ENCODE results near the gene TRIP6. TPM values are rescaled to one million over a fixed set of nuclear protein-coding genes. Genes with fewer than 3 reads are reported as not detected.

TRIP6 gene, protein sequence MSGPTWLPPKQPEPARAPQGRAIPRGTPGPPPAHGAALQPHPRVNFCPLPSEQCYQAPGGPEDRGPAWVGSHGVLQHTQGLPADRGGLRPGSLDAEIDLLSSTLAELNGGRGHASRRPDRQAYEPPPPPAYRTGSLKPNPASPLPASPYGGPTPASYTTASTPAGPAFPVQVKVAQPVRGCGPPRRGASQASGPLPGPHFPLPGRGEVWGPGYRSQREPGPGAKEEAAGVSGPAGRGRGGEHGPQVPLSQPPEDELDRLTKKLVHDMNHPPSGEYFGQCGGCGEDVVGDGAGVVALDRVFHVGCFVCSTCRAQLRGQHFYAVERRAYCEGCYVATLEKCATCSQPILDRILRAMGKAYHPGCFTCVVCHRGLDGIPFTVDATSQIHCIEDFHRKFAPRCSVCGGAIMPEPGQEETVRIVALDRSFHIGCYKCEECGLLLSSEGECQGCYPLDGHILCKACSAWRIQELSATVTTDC
- 10 to 100 TPM; 44.9 to 47.7 (median 45.4) TPM for total RNA-seq

DNA sequence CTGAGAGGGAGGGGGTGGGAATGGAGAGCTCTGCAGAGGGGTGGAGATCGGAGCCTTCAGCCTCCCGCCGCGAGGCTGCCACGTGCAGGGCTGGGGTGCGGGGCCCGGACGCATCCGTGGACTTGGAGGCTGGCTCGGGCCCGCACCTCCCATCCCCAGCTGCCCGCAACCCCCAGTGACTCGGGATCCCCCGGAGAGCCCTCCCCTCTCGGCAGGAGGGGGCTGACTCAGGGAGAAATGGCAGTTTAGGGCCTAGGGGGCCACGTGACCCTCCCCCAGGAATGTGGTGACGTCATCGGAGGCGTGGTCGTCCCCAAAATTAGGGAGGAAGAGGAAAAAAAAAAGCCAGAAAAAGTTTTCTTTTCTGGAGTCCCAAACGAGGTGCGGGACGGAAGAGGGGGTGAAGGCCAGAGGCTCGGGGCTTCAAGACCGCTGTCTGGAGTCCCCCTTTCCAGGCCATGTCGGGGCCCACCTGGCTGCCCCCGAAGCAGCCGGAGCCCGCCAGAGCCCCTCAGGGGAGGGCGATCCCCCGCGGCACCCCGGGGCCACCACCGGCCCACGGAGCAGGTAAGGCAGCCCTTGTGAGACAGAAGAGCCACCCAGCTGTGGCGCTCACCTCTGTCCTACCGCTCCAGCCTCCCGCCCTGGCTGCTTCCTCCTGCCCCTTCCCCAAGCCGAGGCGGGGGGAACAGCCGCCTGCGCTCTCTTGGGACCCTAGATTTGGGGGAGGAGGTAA is at the start of gene TRIP6:
TSS of gene TRIP6 (plus strand) at position 348 of the 736 bp plus-strand sequence. CDS start at position 459, 111 bp downstream.
- Mint-ChIP-seq H3K4me1 (ENCODE audit: low read depth) (peaks cover 14% of the 10 kb centered on the region), H3K4me3 (peak within 1 kb of the TSS; percentile 90), H3K27me3 (ENCODE audit: low read depth) (no peaks in the 10 kb centered on the region), H3K36me3 (ENCODE audit: insufficient read depth) (peaks cover 16% of the 10 kb centered on the region), H3K9me3 (no peaks in the 10 kb centered on the region)
- peak; percentile 71 for ATAC-seq
- DNase-seq = peak; percentile 71

DNA sequence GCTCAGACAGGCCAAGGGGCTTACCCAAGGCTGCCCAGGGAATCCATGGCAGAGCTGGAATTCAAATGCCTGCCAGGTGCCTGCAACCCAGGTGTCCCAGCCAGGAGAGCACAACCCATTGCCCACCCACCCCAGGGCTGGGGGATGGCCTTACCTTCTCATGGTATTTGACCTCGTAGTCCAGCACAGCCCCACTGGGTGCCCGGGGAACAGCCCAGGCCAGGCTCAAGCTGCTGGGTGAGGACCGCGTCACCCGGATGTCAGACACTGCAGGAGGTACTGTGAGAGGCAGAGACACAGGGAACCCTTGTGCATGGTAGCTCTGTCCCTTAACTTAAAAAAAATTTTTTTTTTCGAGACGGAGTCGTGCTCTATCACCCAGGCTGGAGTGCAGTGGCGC is 48.8 kb upstream of the TRIP6 start:
- no peak for ATAC-seq
- no peak overlapping the region for H3K4me3 Mint-ChIP-seq
- DNase-seq = no peak
- H3K27me3 Mint-ChIP-seq (ENCODE audit: low read depth) = peaks cover 1% of the 10 kb centered on the region
- no peaks in the 10 kb centered on the region for H3K9me3 Mint-ChIP-seq
- H3K4me1 Mint-ChIP-seq (ENCODE audit: low read depth) = no peaks in the 10 kb centered on the region
- no peaks in the 10 kb centered on the region for H3K36me3 Mint-ChIP-seq (ENCODE audit: insufficient read depth)

DNA sequence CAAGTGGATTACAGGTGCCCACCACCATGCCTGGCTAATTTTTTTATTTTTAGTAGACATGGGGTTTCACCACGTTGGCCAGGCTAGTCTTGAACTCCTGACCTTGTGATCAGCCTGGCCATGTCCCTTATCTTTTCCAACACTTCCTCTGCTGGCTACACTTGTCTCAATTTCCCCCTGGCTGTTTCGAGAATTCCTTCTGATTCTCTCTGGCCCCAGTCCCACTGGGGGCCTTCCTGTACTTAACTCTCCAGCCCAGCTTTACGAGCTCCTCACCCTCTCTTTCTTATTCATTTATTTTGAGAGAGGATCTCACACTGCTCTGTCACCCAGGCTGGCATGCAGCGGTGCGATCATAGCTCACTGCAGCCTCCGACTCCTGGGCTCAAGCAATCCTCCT is 48.4 kb upstream of the TRIP6 start:
- ATAC-seq (no peak), DNase-seq (no peak)
- H3K4me1 Mint-ChIP-seq (ENCODE audit: low read depth) = no peaks in the 10 kb centered on the region
- H3K9me3 Mint-ChIP-seq = no peaks in the 10 kb centered on the region
- no peaks in the 10 kb centered on the region for H3K36me3 Mint-ChIP-seq (ENCODE audit: insufficient read depth)
- H3K27me3 Mint-ChIP-seq (ENCODE audit: low read depth) = peaks cover 4% of the 10 kb centered on the region
- no peak overlapping the region for H3K4me3 Mint-ChIP-seq

DNA sequence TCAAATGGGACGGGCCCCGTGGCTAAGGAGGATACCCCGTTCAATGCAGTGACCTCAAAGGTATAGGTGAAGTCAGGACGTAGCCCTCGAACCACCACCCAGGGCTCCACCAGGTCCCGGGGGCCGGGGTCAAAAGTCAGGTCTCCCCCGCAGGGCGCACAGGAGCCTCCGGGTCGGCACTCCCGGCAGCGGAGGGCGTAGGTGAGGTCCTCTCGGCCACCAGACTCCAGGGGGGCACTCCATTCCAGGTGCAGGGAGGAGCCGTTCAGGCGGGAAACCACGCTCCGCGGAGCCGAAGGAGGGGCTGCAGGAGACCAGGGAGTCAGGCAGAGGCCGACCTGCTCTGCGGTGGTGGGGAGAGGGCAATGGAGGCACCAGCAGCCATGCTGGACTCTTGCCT is 47.6 kb upstream of the TRIP6 start:
- Mint-ChIP-seq H3K27me3 (ENCODE audit: low read depth) (peaks cover 9% of the 10 kb centered on the region), H3K4me1 (ENCODE audit: low read depth) (no peaks in the 10 kb centered on the region), H3K4me3 (no peak overlapping the region), H3K36me3 (ENCODE audit: insufficient read depth) (no peaks in the 10 kb centered on the region), H3K9me3 (no peaks in the 10 kb centered on the region)
- DNase-seq (no peak), ATAC-seq (no peak)

DNA sequence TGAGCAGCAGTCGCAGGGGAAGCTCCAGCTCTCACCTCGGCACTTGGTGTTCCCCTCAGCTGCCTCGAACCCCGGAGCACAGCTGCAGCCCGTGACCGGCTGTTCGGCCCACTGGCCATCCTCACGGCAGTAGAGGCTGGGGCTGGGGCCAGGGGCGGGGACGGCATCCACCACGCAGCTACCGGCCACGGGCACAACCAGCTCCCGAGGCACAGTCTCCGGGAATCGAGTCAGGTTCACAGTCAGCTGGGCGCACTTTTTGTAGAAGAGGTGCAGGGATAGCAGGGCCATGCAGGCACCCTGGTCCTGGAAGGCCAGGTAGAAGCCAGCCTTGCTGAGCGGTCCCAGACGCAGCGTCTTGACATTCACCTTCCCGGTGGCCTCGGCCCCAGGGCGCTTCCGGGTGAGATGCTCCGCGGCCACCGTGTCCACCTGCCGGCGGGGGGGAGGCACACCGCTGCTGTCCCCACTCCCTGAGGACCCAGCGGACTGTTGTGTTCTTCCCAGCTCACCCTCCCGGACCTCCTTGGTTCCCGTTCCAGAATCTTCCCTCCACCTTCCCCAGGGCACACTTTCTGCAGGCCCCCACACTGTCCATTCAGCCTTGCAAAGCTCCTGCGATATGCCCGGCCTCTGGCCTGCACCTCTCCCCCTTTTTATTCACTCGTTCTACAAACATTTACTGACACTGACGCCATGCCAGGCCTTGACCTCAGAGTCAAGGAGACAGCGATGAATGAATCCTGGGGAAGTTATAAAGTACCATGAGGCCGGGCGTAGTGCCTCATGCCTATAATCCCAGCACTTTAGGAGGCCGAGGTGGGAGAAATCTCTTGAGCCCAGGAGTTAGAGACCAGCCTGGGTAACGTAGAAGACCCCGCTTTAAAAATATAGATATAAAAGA is 44.7 kb upstream of the TRIP6 start:
- DNase-seq = no peak

DNA sequence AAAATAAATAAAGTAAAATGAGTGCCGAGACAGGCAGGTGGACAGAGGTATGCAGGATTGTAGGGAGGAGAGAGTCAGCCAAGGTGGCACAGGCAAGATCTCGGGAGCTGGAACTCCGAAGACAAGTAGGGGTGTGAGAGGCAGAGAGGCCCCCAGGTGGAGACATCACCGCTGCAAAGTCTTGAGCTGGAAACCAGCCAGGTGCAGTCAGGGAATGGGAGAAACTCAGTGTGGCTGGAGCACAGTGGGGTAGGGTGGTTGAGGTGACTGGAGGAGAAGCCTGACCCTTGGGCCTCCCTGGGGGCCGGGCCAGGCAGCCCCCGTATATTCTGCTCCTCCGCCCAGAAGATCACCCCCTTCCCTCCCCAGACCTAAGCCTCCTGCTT is 44.1 kb upstream of the TRIP6 start:
- ATAC-seq (no peak), DNase-seq (no peak)
- H3K9me3 Mint-ChIP-seq = no peaks in the 10 kb centered on the region
- H3K27me3 Mint-ChIP-seq (ENCODE audit: low read depth) = peaks cover 32% of the 10 kb centered on the region
- peaks cover 13% of the 10 kb centered on the region for H3K4me1 Mint-ChIP-seq (ENCODE audit: low read depth)
- H3K4me3 Mint-ChIP-seq = no peak overlapping the region
- no peaks in the 10 kb centered on the region for H3K36me3 Mint-ChIP-seq (ENCODE audit: insufficient read depth)

More for the DNA sequence above, 44.7 kb upstream of the TRIP6 start:
- Mint-ChIP-seq H3K27me3 (ENCODE audit: low read depth) (peaks cover 27% of the 10 kb centered on the region), H3K4me3 (no peak overlapping the region), H3K4me1 (ENCODE audit: low read depth) (peaks cover 8% of the 10 kb centered on the region), H3K36me3 (ENCODE audit: insufficient read depth) (no peaks in the 10 kb centered on the region), H3K9me3 (no peaks in the 10 kb centered on the region)
- ATAC-seq = no peak

DNA sequence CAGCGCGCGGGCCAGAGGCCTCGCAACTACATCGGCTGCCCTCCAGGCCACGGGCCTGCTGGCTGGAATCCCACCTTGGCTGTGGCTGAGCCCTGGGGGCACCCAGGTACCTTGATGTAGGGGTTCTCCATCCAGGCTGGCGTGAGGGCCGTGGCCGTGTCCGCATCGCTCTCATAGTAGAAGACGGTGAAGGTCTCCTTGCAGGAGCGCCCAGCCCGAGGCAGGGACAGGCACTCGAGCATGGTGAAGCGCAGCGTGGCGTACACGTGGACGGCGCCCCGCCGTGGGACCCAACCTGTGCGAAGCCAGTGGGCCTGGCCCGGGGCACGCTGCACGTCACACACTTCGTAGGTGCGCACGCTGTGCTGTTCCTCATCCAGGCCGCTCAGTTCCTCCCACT is 43.7 kb upstream of the TRIP6 start:
- peaks cover 15% of the 10 kb centered on the region for H3K4me1 Mint-ChIP-seq (ENCODE audit: low read depth)
- no peak for ATAC-seq
- H3K36me3 Mint-ChIP-seq (ENCODE audit: insufficient read depth) = no peaks in the 10 kb centered on the region
- peaks cover 34% of the 10 kb centered on the region for H3K27me3 Mint-ChIP-seq (ENCODE audit: low read depth)
- H3K4me3 Mint-ChIP-seq = no peak overlapping the region
- H3K9me3 Mint-ChIP-seq = no peaks in the 10 kb centered on the region
- no peak for DNase-seq

DNA sequence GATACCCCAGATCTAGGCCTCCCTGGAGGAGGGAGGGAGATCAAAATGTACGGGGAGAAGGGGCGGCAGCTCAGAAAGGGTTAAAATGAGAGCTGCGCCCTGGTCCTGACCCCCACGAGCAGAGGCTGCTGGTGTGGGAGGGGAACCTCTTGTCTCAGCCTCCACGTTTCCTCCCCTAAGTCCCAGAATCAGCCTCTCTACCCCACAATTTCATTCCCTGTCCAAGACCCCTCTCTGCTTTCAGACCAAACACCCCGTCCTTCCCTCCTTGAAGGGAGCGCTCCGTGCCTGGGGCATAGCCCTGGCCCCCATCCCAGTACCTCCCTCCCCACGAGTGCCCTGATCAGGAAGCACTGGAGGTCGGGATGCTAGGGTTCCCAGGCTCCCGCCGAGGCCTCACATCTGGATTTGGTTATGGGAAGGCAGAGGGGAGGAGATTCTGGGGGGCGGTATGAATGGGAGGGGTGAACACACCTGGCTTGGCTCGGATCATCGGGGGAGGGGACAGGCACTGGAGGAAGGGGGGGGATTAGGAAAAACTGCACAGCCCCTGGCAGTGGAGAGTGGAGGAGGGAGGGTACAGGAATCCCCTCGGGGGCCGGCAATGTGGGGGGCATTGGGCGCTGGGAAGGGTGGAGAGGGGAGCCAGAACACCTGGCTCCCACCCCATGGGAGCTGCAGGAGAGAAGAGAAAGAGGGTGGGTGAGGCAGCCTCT is 42.5 kb upstream of the TRIP6 start:
- no peaks in the 10 kb centered on the region for H3K36me3 Mint-ChIP-seq (ENCODE audit: insufficient read depth)
- peaks cover 17% of the 10 kb centered on the region for H3K4me1 Mint-ChIP-seq (ENCODE audit: low read depth)
- H3K4me3 Mint-ChIP-seq = no peak overlapping the region
- ATAC-seq = no peak
- no peaks in the 10 kb centered on the region for H3K9me3 Mint-ChIP-seq
- no peak for DNase-seq
- peaks cover 41% of the 10 kb centered on the region for H3K27me3 Mint-ChIP-seq (ENCODE audit: low read depth)

DNA sequence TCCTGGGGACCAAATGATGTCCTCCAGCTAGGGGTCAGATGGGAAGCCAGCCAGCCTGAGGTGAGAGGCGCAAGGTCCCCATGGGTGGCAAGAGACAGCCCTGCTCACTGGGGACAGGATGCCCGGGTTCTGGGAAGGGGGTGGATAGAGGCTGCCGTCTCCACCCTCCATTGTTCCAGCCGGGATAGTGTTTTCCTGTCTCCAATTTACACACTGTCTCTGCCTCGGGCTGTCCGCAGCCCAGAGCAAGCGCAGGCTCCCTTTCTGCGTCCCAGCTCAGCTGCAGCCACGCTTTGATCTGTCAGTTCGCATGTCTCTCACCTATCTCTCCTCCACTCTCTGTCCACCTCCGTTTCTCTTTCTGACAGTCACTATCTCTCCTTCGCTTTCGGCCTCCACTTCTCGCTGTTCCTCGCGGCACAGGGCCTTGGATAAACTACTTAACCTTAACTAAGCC is 41.9 kb upstream of the TRIP6 start:
- Mint-ChIP-seq H3K27me3 (ENCODE audit: low read depth) (peaks cover 41% of the 10 kb centered on the region), H3K9me3 (no peaks in the 10 kb centered on the region), H3K36me3 (ENCODE audit: insufficient read depth) (no peaks in the 10 kb centered on the region), H3K4me3 (no peak overlapping the region), H3K4me1 (ENCODE audit: low read depth) (peaks cover 17% of the 10 kb centered on the region)
- ATAC-seq (no peak), DNase-seq (no peak)

DNA sequence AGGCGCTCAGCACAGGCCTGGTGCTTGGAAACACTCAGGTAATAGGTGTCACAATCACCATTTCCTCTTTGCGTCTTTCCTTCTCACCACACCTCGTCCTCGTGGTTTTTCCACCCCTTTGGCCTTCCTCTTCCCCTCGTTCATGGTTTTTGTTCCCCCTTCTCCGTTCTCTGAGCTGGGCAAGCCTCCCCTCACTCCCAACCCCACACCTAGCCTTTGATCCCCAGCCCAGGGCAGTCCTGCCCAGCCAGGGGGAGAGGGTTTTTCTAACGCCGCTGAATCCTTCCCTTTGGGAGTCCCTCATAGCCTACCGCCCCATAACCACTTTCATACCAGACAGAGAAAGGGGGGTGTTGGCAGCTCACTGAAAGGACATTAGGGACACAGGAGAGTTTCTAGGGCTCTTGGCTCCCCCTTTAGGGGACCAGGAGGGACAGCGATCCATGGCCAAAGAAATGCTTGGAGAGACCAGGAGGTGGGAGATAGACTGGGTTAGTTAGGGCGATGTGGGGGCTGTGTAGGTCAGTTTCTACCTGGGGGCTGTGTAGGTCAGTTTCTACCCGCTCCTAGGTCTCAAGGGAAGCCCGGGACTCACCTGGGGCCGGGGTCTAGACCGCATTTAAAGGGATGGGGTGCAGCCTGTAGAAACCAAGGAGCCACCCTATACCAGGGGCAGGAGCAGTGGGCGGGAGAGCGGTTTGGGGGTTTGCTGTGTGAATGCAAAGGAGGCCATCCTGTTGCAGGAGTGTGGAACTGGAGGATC is 41.3 kb upstream of the TRIP6 start:
- Mint-ChIP-seq H3K4me3 (peak overlapping the region; percentile 63), H3K36me3 (ENCODE audit: insufficient read depth) (no peaks in the 10 kb centered on the region), H3K27me3 (ENCODE audit: low read depth) (peaks cover 43% of the 10 kb centered on the region), H3K4me1 (ENCODE audit: low read depth) (peaks cover 17% of the 10 kb centered on the region), H3K9me3 (no peaks in the 10 kb centered on the region)
- DNase-seq (no peak), ATAC-seq (no peak)

DNA sequence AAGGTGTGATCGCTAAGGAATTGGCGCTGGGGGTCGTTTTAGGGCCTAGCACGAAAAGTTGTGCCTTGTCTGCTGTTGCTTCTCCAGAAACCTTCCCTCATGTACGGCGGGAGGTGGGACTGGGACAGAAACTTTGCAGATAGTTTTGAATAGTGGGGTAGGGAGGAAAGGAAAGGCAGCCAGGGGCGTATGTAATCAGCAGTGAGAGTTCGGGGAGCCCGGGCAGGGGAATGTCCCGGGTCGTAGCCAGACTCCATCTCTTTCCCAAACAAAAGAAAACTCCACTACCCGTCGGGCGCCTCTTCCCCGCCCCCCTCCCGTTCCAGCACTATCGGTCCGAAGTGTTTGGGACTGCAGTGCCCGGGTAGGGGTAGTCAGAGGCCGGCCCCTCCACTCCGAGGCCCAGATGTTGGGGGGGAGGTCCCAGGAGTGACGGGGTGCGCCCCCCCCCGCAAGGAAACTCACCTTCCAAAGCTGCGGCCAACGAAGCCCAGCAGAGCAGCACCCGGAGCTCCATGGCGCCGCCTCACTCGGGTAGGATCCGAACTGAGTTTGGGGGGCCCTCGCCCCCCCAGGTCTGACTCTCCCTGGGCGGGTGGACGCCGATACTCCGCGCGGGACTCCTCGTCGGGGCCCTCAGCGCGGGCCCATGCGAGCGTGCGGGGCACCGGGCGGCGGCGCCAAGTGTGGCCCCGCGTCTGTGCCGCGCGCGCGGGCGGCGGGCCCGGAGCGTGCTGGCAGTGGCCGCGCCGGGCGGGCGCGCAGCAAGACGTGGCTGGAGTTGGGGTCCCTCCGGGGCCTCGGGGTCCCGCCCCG is 40.5 kb upstream of the TRIP6 start:
- Mint-ChIP-seq H3K4me3 (peak overlapping the region; percentile 63), H3K27me3 (ENCODE audit: low read depth) (peaks cover 43% of the 10 kb centered on the region), H3K4me1 (ENCODE audit: low read depth) (peaks cover 17% of the 10 kb centered on the region), H3K36me3 (ENCODE audit: insufficient read depth) (no peaks in the 10 kb centered on the region), H3K9me3 (no peaks in the 10 kb centered on the region)
- DNase-seq (no peak), ATAC-seq (peak; percentile 65 to 72)

DNA sequence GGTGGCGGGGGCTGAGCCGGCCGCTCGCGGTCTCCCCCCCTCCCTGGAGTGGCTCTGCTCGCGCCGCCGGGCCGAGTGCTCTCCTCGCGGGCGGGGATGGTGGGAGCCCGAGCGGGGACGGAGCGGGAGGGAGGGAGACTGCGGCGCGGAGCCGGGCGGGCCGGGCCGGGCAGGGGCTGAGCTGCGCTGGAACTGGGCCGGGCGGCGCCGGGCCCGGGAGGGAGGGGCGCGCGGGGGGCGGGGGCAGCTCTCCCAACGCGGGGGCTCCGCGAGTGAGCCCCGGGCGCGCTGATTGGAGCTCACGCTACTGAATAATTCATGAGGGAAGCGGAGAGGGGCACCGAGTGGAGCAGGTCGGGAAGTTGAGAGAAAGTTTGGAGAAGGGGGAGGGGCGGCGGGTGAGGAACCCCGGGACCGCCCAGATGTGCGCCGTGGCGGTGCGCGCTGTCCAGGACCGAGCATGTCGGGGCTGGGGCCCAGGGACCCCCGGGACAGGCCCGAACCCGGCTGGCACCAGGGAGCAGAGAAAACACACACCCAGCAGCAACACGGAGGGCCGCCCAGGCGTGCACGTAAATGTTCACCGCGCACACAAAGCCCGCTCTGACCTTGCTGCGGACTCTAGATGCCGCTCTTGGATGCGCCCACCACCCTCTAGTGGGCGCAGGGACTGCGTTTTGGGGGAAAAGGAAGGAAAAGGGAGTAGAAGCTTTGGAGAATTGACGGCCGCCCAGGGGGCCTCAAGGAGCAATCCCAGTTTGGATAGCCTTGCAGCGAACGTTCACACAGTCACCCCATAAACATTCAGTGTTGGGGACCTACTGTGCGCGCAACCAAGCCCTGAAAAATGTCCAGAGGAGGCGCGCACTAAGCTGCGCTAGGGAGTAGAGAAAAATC is 39.6 kb upstream of the TRIP6 start, which contains the start of gene EPHB4:
TSS of gene EPHB4 (minus strand) at position 194 of the 897 bp plus-strand sequence. CDS start 493 bp downstream, outside the sequence.
- no peaks in the 10 kb centered on the region for H3K9me3 Mint-ChIP-seq
- ATAC-seq = peak; percentile 65 to 68
- DNase-seq = no peak
- peak within 1 kb of the TSS; percentile 63 for H3K4me3 Mint-ChIP-seq
- no peaks in the 10 kb centered on the region for H3K36me3 Mint-ChIP-seq (ENCODE audit: insufficient read depth)
- peaks cover 17% of the 10 kb centered on the region for H3K4me1 Mint-ChIP-seq (ENCODE audit: low read depth)
- peaks cover 43% of the 10 kb centered on the region for H3K27me3 Mint-ChIP-seq (ENCODE audit: low read depth)

All from activated T-cell treated with anti-CD3 and anti-CD28 coated beads, Interleukin-2, amount 50 U/mL, for 4 hours (primary cell).